ENCODE results near the gene SCGB3A1.

The SCGB3A1 gene

GRCh38 chr5:180625125-180625790 is 34.0 kb upstream of the SCGB3A1 start:
- no peak for DNase-seq (ENCODE audit: low spot score)

DNA sequence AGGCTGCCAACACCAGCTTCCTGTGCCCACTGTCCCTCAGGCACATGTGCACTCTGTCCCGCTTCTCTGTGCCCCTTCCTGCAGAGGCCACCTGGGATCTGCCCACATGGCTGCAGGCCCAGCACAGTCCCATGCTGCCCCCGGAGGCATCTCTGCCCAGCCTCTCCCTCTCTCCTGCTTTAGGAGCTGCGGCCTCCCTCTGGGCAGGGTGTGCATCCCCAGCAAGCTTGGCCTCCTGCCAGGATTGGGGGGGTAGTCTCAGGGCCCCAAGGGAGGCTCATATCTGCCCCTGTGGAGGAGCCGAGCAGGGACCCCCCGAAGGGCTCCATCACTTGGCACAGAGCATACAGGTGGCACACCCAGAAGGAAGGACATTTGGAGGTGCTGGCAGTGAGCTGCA is 33.3 kb upstream of the SCGB3A1 start:
- no peak for DNase-seq (ENCODE audit: low spot score)

GRCh38 chr5:180623844-180624243 is 32.5 kb upstream of the SCGB3A1 start:
- no peak for DNase-seq (ENCODE audit: low spot score)

DNA sequence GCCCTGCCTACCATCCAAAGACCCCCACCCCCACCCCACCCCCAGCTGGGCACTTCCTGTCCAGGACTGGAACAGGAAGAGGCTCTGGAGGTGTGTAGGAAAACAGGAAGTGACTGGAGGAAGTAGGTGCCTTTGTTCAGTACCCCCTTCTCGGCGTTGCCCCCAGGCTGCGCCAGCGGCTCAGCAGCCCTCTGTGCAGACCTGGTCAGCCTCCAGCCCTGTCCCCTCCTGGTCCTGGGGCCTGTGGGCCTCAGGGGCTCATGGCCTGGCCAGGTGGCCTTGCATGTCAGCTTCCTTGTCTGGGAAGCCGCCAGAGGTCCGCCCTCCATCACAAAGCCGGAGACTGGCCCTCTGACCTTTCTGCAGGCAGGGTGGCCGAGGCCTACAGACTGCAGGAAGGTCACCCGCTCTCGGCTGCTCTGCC is 32.1 kb upstream of the SCGB3A1 start:
- no peak for DNase-seq (ENCODE audit: low spot score)

DNA sequence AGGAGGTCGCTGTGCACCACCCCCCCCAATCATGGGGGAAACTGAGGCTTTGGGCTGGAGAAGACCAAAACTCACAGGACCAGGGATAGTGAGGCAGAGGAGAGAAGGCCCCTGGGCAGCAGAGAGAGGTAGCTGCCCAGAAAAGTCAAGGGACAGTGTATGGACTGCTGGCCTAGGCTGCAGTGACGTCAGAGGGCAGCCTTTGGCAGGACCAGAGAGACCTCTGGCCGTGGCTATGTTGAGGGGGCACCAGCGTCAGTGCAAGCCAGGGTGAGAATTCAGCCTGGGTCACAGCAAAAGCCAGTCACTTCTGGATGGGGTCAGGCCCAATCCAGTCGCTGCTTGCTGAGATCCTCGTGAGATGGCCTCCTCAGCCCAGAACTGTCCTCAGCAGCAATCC is 31.6 kb upstream of the SCGB3A1 start:
- DNase-seq (ENCODE audit: low spot score) = no peak

- no peak for DNase-seq (ENCODE audit: low spot score)
Observed at GRCh38 chr5:180621311-180621710, 30.0 kb upstream of the SCGB3A1 start.

- no peak for DNase-seq (ENCODE audit: low spot score)
Observed at GRCh38 chr5:180620014-180620413, 28.7 kb upstream of the SCGB3A1 start.

GRCh38 chr5:180619563-180619915 is 28.2 kb upstream of the SCGB3A1 start:
- no peak for DNase-seq (ENCODE audit: low spot score)

DNA sequence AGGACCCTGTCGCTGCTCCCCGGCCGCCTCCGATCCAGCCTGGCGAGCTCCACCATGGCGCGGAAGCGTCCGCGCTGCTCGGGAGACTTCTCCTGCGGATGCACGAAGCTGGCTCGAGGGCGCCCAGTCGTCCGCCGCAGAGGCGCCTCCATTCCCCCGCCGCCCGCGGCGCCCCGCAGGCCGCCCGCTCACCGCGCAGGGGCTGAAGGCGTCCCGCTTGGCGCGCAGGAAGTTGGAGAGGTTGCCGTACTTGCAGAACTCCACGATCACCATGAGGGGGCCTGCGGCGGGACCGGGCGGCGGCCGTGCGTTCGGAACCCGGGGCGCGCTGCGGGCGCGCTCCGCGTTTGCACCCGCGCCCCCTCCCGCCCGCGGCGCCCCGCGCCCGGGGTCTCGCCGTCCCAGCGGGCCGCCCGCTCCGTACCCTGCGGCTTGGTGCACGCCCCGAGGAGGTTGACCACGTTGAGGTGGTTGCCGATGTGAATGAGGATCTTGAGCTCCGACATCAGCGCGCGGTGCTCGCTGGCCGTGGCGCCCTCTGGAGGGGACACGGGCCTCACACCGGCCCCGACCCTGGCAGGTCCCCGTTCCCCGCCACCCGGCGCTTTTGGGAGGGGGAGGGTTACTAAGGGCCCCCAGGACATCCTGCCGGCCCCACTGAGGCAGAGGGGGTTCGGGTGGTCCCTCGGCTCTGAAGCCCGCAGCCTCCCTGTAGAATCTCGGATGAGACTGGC is 27.7 kb upstream of the SCGB3A1 start:
- DNase-seq (ENCODE audit: low spot score) = peak; percentile 22

GRCh38 chr5:180618487-180618828 is 27.2 kb upstream of the SCGB3A1 start:
- DNase-seq (ENCODE audit: low spot score) = no peak

DNA sequence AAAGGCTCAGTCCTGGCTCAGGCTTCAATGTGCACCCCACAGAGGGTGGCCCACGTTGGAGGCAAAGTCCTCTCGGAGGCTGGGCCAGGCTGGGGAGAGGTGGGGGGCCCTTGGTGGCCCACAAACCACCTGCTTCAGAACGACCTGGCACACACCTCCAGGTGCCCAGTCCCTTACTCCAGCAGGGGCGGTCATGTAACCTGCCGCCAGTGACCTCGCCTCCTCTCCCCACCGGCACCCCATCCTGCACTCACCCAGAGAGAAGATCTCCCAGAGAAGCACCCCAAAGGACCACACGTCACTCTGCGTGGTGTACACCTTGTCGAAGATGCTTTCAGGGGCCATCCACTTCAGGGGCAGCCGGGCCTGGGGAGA is 22.5 kb upstream of the SCGB3A1 start:
- DNase-seq (ENCODE audit: low spot score) = no peak

GRCh38 chr5:180613188-180613813 is 22.0 kb upstream of the SCGB3A1 start:
- no peak for DNase-seq (ENCODE audit: low spot score)

DNA sequence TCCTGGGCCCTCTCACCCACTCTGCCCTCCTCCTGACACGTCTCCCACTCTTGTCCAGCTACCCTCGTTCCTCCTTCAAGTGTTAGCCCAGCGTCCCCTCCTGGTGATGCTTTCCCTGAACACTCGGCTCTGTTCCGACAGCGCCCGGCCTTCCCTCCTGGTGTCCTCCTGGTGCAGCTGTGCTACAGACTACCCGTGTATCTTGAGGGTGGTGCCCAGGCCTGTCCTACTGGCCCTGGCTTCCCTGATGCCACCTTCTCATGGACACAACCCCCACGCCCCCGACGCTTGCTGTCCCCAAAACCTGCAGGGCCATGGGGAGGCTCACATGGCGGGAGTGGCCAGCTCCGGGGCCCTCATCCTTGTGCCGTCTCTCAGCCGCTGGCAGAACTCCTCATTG is 21.4 kb upstream of the SCGB3A1 start:
- no peak for DNase-seq (ENCODE audit: low spot score)

- no peak for DNase-seq (ENCODE audit: low spot score)
Observed at GRCh38 chr5:180611140-180611850, 20.0 kb upstream of the SCGB3A1 start.

DNA sequence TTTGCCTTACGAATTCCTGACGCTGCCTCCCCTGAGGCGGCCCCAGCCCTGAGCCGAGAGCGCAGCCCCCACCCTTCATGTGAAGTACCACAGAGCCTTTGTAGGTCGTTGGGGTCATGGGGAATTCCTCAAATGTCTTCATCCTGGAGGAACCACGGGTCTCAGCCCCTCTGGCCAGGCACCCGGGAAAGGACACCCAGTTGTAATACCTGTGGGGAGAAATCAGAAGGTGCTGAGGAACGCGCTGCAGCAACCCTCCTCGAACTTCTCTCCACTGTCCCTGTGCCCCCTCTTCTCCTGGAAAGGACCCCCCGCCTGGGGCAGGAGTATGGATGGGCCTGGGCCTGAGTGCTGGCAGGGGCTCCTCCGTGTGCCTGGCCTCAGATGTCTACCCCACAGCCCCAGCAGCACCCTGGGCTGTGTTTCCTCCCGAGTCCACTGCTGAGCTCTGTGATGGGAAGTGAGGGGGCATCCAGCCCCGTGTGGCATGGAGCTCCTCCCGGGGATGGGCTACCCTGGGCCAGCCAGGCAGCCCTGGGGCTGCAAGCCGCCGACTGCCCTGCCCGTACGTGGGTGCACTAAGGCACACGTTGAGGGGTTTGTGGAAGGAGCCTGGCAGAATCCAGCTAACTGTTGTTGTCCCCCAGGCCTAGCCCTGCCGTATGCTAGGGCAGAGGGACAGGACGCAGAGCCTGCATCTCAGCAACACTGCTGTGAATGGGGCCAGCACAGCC is 18.7 kb upstream of the SCGB3A1 start:
- DNase-seq (ENCODE audit: low spot score) = no peak

GRCh38 chr5:180609386-180609785 is 18.1 kb upstream of the SCGB3A1 start:
- DNase-seq (ENCODE audit: low spot score) = no peak

GRCh38 chr5:180608572-180609310 is 17.4 kb upstream of the SCGB3A1 start:
- DNase-seq (ENCODE audit: low spot score) = no peak

DNA sequence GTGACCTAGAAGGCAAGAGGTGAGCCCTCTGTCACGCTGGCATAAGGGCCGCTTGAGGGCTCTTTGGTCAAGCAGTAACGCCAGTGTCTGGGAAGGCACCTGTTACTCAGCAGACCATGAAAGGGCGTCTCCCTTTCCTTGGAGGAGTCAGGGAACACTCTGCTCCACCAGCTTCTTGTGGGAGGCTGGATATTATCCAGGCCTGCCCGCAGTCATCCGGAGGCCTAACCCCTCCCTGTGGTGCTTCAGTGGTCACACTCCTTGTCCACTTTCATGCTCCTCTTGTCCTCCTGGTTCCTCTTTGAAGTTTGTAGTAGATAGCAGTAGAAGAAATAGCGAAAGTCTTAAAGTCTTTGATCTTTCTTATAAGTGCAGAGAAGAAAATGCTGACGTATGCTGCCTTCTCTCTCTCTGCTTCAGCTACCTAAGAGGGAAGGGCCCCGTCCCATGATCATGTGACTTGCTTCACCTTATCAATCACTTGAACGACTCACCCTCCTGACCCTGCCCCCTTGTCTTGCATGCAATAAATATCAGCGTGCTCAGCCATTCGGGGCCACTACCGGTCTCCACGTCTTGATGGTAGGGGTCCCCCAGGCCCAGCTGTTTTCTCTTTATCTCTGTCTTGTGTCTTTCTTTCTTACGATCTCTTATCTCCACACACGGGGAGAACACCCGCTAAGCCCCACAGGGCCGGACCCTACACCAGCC is 16.7 kb upstream of the SCGB3A1 start:
- no peak for DNase-seq (ENCODE audit: low spot score)

- DNase-seq (ENCODE audit: low spot score) = no peak
Observed at GRCh38 chr5:180606215-180606785, 15.0 kb upstream of the SCGB3A1 start.

DNA sequence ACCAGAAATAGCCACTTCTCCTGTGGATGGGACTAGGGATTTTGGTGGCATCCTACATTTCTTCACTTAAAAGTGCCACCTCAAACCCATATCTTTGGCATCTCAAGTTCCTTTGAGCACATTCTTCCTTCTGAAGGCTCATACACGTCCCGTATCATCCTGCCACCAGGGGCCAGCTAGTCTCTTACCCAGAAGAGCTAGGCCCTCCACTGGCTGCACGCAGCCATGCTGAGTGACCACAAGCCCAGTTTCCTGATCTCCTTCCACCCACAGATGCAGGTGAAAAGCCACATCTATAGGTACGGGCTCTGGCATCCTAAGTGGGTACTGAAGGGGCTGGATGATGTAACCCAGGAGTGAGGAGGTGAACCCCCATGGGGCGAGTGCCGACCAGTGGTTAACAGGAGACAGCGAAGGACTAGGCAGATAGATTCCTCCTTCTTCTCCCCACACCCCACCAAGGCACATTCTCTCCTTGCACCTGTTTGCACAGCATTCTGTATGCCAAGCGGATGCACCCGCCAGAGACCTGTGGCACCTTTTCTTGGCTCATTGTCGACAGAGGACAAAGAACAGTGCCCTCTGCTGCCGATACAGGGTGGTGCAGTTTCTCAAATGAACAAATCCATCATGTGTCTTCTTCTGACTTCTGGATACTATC is 14.4 kb upstream of the SCGB3A1 start:
- DNase-seq (ENCODE audit: low spot score) = peak; percentile 56
